Psoas muscle (tissue), 8 donors: ENCODE results near the gene CPOX. TPM values are rescaled to one million over a fixed set of nuclear protein-coding genes. Genes with fewer than 3 reads are reported as not detected.

Experiments used
- ATAC-seq, 4 donors: fragments of 200-7000 bp; cut with Tn5 transposase; one replicate each; pipeline ENCODE4 v1.9.1; 2020; ENCODE audit warnings: moderate library complexity in 3 of 4, mild to moderate bottlenecking in 2 of 4
- DNase-seq, 2 donors: peaks; one replicate each; pipeline ENCODE4 v3.0.0-alpha.2; 2020
- H3K27ac ChIP-seq: fragments of 200-600 bp; one replicate; pipeline ENCODE4 v1.8.0; 2022
- H3K27me3 ChIP-seq, 3 donors: fragments of 200-600 bp in 1 of 3; one replicate each; pipeline versions ENCODE4 v1.6.1 to v1.8.0; 2013 to 2022; ENCODE audit warnings: low read length in 2 of 3, mild to moderate bottlenecking in 2 of 3, moderate library complexity in 1 of 3; ENCODE audit not compliant: insufficient read depth in 3 of 3
- H3K36me3 ChIP-seq, 2 donors: fragments of 200-600 bp in 1 of 2; one replicate each; pipeline versions ENCODE4 v1.6.1 to v1.8.0; 2013 to 2022; ENCODE audit warnings: low read depth in 1 of 2, mild to moderate bottlenecking in 1 of 2, moderate library complexity in 1 of 2; ENCODE audit not compliant: insufficient read depth in 1 of 2
- H3K4me1 ChIP-seq: fragments of 200-600 bp; one replicate; pipeline ENCODE4 v1.8.0; 2022
- H3K4me3 ChIP-seq: fragments of 200-600 bp; one replicate; pipeline ENCODE4 v1.8.0; 2022; ENCODE audit warnings: mild to moderate bottlenecking
- H3K9me3 ChIP-seq: fragments of 200-600 bp; one replicate; pipeline ENCODE4 v1.8.0; 2022
- CTCF ChIP-seq: fragments of 200-600 bp; IDR thresholded peaks from one replicate; pipeline ENCODE4 v1.8.0; 2022; ENCODE audit warnings: antibody characterized with exemption
- WGBS, 3 donors: extraction: QIAGEN DNeasy Blood & Tissue Kit; methylation state at CpG; one replicate each; pipeline versions ENCODE4 v1.1.6 to v1.1.7; 2013; 5-methylcytosine and 5-hydroxymethylcytosine counted together
- intact Hi-C, 2 donors: fragments of 100-400 bp; cut with DNase I; formaldehyde crosslinking; loops; one replicate each; pipeline versions ENCODE4 v1.11.0 to v1.14.2; 2022
- polyA plus RNA-seq, 3 donors: library from polyadenylated mRNA; stranded (reverse); fragments of 200-250 nt; gene quantifications; one replicate each; pipeline ENCODE4 v1.2.3, GENCODE V29; 2013
- total RNA-seq, 4 donors: library from RNA; stranded (reverse); fragmentation: NEBNext Ultra II Directional in 2 of 4; extraction: Animal tissue kit (Norgen Biotek cat#: 25700) in 2 of 4; gene quantifications; one replicate each; pipeline versions ENCODE4 v1.2.1 to v1.2.4, GENCODE V29; 2021 to 2023
- donor health status: healthy with polysubstance abuse.
- donor health status: DM: no; HTN: no; CAD: no; lungs with moderate emphysema.
- donor health status: Bipolar disorder and iron deficiency.
- donor health status: healthy.
- donor health status: DM: yes; HTN: yes; CAD: no.
- donor health status: DM: no; HTN: no; CAD: no.
- donor health status: DM: no; HTN: no; CAD: no.
- donor health status: DM: yes; HTN: yes; CAD: no.

CPOX gene
- total and polyA plus RNA-seq, 7 donors = 5.8 to 16.4 (median 7.1) TPM

- Histone ChIP-seq H3K27ac (no peak overlapping the region), H3K4me1 (no peaks in the 10 kb centered on the region), H3K4me3 (no peak overlapping the region), H3K9me3 (no peaks in the 10 kb centered on the region), H3K27me3 (no peaks in the 10 kb centered on the region), H3K36me3 (peaks cover 0 to 78% of the 10 kb centered on the region in 2 donors)
- no peak for ATAC-seq
- DNase-seq = no peak
- intact Hi-C loops = no loop called here
- TF ChIP-seq CTCF = no peak
- WGBS, 3 donors = 91 to 97% (median 94%) methylated on average over 1 of the region's 1 CpG
These were observed 11.9 kb downstream of the CPOX start for GRCh38 chr3:98581474-98581873.

GRCh38 chr3:98580401-98581386 lies 12.7 kb downstream of the CPOX start:
- 93 to 95% (median 93%) methylated on average over 8 of the region's 8 CpGs for WGBS, 3 donors
- H3K27ac ChIP-seq = no peak overlapping the region
- no peaks in the 10 kb centered on the region for H3K9me3 ChIP-seq
- intact Hi-C loops = no loop called here
- DNase-seq = no peak
- no peak for ATAC-seq
- no peaks in the 10 kb centered on the region for H3K27me3 ChIP-seq
- H3K4me1 ChIP-seq = no peaks in the 10 kb centered on the region
- H3K36me3 ChIP-seq = peaks cover 0 to 70% of the 10 kb centered on the region in 2 donors
- no peak overlapping the region for H3K4me3 ChIP-seq
- no peak for TF ChIP-seq CTCF

GRCh38 chr3:98577178-98577895 lies 16.1 kb downstream of the CPOX start:
- TF ChIP-seq CTCF = no peak

GRCh38 chr3:98574132-98574531 lies 19.3 kb downstream of the CPOX start:
- H3K4me3 ChIP-seq = no peak overlapping the region
- TF ChIP-seq CTCF = no peak
- WGBS, 3 donors = 87 to 92% (median 89%) methylated on average over 6 of the region's 6 CpGs
- intact Hi-C loops = no loop called here
- H3K27me3 ChIP-seq = no peaks in the 10 kb centered on the region
- H3K36me3 ChIP-seq = peaks cover 0 to 19% of the 10 kb centered on the region in 2 donors
- DNase-seq = no peak
- no peaks in the 10 kb centered on the region for H3K9me3 ChIP-seq
- H3K27ac ChIP-seq = no peak overlapping the region
- no peak for ATAC-seq
- no peaks in the 10 kb centered on the region for H3K4me1 ChIP-seq

More at GRCh38 chr3:98577178-98577895, 16.1 kb downstream of the CPOX start:
- no peak for DNase-seq
- Histone ChIP-seq H3K27me3 (no peaks in the 10 kb centered on the region), H3K36me3 (peaks cover 0 to 51% of the 10 kb centered on the region in 2 donors), H3K9me3 (no peaks in the 10 kb centered on the region), H3K4me1 (no peaks in the 10 kb centered on the region), H3K4me3 (no peak overlapping the region), H3K27ac (no peak overlapping the region)
- intact Hi-C loops = no loop called here
- ATAC-seq = no peak
- 61 to 75% (median 61%) methylated on average over 4 of the region's 4 CpGs for WGBS, 3 donors
